Neural cell (in vitro differentiated cells): ENCODE data around the gene SAMD3. TPM values are rescaled to one million over a fixed set of nuclear protein-coding genes. Genes with fewer than 3 reads are reported as not detected.

Experiments
- H2AFZ ChIP-seq: fragments of 200-600, 300-800 bp; sonication (generic), shearing (Covaris generic); 2 replicates; pipeline ENCODE4 v1.6.0; 2014; ENCODE audit warnings: low read depth, mild to moderate bottlenecking, antibody characterized with exemption, low read length, moderate library complexity
- H3F3A ChIP-seq: fragments of 200-600 bp; shearing (Covaris generic); 2 replicates; pipeline ENCODE4 v1.6.1; 2016; ENCODE audit warnings: mild to moderate bottlenecking, moderate library complexity, mixed read lengths, antibody characterized with exemption, low read length; ENCODE audit not compliant: insufficient read depth, poor library complexity, severe bottlenecking
- H3K27ac ChIP-seq: fragments of 200-600, 300-800 bp; sonication (generic), shearing (Covaris generic); 2 replicates; pipeline ENCODE4 v1.5.1; 2014; ENCODE audit warnings: mild to moderate bottlenecking, low read length, moderate library complexity
- H3K27me3 ChIP-seq: fragments of 300-800, 200-600 bp; sonication (generic), shearing (Covaris generic); 2 replicates; pipeline ENCODE4 v1.6.0; 2014; ENCODE audit warnings: mild to moderate bottlenecking, low read depth, low read length, moderate library complexity; ENCODE audit not compliant: insufficient read depth
- H3K36me3 ChIP-seq: fragments of 300-800, 200-600 bp; sonication (generic), shearing (Covaris generic); 2 replicates; pipeline ENCODE4 v1.5.1; 2014; ENCODE audit warnings: mild to moderate bottlenecking, antibody characterized with exemption, low read length, moderate library complexity; ENCODE audit not compliant: insufficient read depth
- H3K4me2 ChIP-seq: fragments of 300-800, 200-600 bp; sonication (generic), shearing (Covaris generic); 2 replicates; pipeline ENCODE4 v1.6.0; 2014; ENCODE audit warnings: mild to moderate bottlenecking, low read length
- H3K4me3 ChIP-seq: fragments of 300-800, 200-600 bp; sonication (generic), shearing (Covaris generic); 2 replicates; pipeline ENCODE4 v1.5.1; 2014; ENCODE audit warnings: mild to moderate bottlenecking, low read length, moderate library complexity
- H3K79me2 ChIP-seq: fragments of 200-600 bp; shearing (Covaris generic); replicated peaks from 2 replicates; pipeline ENCODE4 v1.6.0; 2014; ENCODE audit warnings: mild to moderate bottlenecking, low read length, moderate library complexity; ENCODE audit not compliant: insufficient read depth
- H3K9ac ChIP-seq: fragments of 300-800, 200-600 bp; sonication (generic), shearing (Covaris generic); 2 replicates; pipeline ENCODE4 v1.6.1; 2016; ENCODE audit warnings: mild to moderate bottlenecking, low read length, mixed read lengths
- H3K9me2 ChIP-seq: fragments of 200-600 bp; shearing (Covaris generic); 2 replicates; pipeline ENCODE4 v1.6.1; 2016; ENCODE audit warnings: mild to moderate bottlenecking, low read length, mixed read lengths; ENCODE audit not compliant: insufficient read depth
- H3K9me3 ChIP-seq: fragments of 200-600, 300-800 bp; sonication (generic), shearing (Covaris generic); 2 replicates; pipeline ENCODE4 v1.6.1; 2016; ENCODE audit warnings: mild to moderate bottlenecking, mixed run types, low read length, moderate library complexity, mixed read lengths
- H4K20me1 ChIP-seq: fragments of 200-600 bp; shearing (Covaris generic); 2 replicates; pipeline ENCODE4 v1.6.1; 2016; ENCODE audit warnings: mild to moderate bottlenecking, mixed run types; ENCODE audit not compliant: insufficient read depth
- EP300 ChIP-seq: fragments of 450-650 bp; conservative IDR thresholded peaks from 2 replicates; pipeline ENCODE4 v1.6.1; 2014; ENCODE audit warnings: antibody characterized with exemption, mild to moderate bottlenecking, moderate library complexity; ENCODE audit not compliant: poor library complexity, severe bottlenecking
- EZH2 ChIP-seq: fragments of 200-600, 300-800 bp; shearing (Covaris generic), sonication (generic); IDR thresholded peaks from 2 replicates; pipeline ENCODE4 v1.6.1; 2014; ENCODE audit warnings: antibody characterized with exemption, low read length, borderline replicate concordance, mild to moderate bottlenecking; ENCODE audit not compliant: insufficient read depth, poor library complexity, severe bottlenecking
- MXI1 ChIP-seq: fragments of 450-650 bp; conservative IDR thresholded peaks from 2 replicates; pipeline ENCODE4 v1.6.1; 2014; ENCODE audit warnings: antibody characterized with exemption, mild to moderate bottlenecking; ENCODE audit not compliant: poor library complexity, severe bottlenecking
- POLR2AphosphoS5 ChIP-seq: IDR thresholded peaks from 2 replicates; pipeline ENCODE4 v1.6.1; 2012
- RAD21 ChIP-seq: fragments of 450-650 bp; conservative IDR thresholded peaks from 2 replicates; pipeline ENCODE4 v1.6.1; 2014; ENCODE audit warnings: antibody characterized with exemption, mild to moderate bottlenecking, moderate library complexity
- SMC3 ChIP-seq: fragments of 450-650 bp; conservative IDR thresholded peaks from 2 replicates; pipeline ENCODE4 v1.6.1; 2014; ENCODE audit warnings: antibody characterized with exemption, mild to moderate bottlenecking, moderate library complexity; ENCODE audit not compliant: poor library complexity
- TAF1 ChIP-seq: IDR thresholded peaks from 2 replicates; pipeline ENCODE4 v1.6.1; 2012; ENCODE audit warnings: low read depth
- polyA plus RNA-seq: library from polyadenylated mRNA; depleted of rRNA; stranded (reverse); fragments of >200 nt; gene quantifications from 2 replicates; pipeline ENCODE4 v1.2.3, GENCODE V29; 2014
- TF ChIP-seq, protein P1 (sequence below): IDR thresholded peaks from 2 replicates; pipeline ENCODE4 v1.6.1; 2012; ENCODE audit warnings: borderline replicate concordance
- TF ChIP-seq, protein P2 (sequence below): fragments of 450-650 bp; IDR thresholded peaks from 2 replicates; pipeline ENCODE4 v1.5.1; 2014; ENCODE audit warnings: antibody characterized with exemption, mild to moderate bottlenecking, moderate library complexity; ENCODE audit not compliant: poor library complexity, severe bottlenecking

The SAMD3 gene
- polyA plus RNA-seq, 1 donor from 2014 or later, result 17.1 TPM

DNA sequence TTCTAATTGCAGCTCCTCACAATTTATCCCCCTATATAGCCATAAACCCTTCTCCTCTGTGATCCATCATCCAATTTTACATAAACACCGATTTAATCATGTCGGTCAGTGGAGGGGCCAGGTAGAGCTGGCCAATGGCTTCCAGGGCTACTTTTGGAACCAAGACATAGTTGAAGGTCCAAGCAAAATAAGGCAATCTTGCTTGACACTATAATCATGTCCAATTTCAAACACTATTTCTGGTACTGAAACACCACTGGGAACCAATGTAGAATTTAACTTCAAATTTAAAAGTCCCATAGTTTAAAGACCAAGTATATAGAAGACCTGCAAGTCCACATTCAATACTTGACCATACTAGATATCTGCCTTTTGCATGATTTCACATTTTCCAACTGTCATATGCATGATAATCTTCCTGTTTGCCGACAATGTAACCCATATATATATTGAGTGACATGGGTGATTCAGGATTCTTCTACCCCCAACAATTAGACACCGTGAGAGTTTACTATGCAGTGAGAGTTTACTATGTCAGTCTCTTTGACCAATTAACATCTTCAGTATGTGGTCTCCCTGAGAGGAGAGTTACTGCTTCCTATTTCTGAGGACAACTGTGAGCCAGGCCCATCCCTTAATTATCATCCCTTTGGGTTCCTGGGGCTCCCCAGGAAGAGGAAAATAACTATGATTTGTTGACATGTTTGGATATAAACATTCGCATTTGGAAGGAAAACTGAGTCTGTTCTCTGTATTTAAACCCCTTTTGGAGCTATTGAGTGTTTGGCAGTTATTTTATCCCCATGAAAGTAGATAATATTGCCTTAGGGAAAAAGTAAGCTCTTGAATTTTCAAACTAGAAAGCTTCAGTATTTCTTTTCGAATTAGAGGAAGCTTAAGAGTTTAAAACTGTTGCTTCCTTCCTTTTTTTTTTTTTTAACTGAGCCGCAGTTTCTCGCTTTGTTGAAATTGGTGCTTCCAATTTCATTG lies 31.8 kb downstream of the SAMD3 start:
- no peak overlapping the region for H3K9ac ChIP-seq
- H3K36me3 ChIP-seq, result no peaks in the 10 kb centered on the region
- no peak overlapping the region for H2AFZ ChIP-seq
- no peaks in the 10 kb centered on the region for H3K79me2 ChIP-seq
- no peak overlapping the region for H3K4me3 ChIP-seq
- no peaks in the 10 kb centered on the region for H3K9me2 ChIP-seq
- H3K9me3 ChIP-seq, result no peaks in the 10 kb centered on the region
- H3K27ac ChIP-seq, result no peak overlapping the region
- no peak overlapping the region for H3K4me2 ChIP-seq
- H4K20me1 ChIP-seq, result no peaks in the 10 kb centered on the region
- TF ChIP-seq TAF1, result no peak
- no peak for TF ChIP-seq EZH2
- TF ChIP-seq MXI1, result no peak
- TF ChIP-seq, protein P1, sequence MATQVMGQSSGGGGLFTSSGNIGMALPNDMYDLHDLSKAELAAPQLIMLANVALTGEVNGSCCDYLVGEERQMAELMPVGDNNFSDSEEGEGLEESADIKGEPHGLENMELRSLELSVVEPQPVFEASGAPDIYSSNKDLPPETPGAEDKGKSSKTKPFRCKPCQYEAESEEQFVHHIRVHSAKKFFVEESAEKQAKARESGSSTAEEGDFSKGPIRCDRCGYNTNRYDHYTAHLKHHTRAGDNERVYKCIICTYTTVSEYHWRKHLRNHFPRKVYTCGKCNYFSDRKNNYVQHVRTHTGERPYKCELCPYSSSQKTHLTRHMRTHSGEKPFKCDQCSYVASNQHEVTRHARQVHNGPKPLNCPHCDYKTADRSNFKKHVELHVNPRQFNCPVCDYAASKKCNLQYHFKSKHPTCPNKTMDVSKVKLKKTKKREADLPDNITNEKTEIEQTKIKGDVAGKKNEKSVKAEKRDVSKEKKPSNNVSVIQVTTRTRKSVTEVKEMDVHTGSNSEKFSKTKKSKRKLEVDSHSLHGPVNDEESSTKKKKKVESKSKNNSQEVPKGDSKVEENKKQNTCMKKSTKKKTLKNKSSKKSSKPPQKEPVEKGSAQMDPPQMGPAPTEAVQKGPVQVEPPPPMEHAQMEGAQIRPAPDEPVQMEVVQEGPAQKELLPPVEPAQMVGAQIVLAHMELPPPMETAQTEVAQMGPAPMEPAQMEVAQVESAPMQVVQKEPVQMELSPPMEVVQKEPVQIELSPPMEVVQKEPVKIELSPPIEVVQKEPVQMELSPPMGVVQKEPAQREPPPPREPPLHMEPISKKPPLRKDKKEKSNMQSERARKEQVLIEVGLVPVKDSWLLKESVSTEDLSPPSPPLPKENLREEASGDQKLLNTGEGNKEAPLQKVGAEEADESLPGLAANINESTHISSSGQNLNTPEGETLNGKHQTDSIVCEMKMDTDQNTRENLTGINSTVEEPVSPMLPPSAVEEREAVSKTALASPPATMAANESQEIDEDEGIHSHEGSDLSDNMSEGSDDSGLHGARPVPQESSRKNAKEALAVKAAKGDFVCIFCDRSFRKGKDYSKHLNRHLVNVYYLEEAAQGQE, result no peak
- TF ChIP-seq SMC3, result no peak
- no peak for TF ChIP-seq RAD21
- TF ChIP-seq EP300, result no peak
- TF ChIP-seq POLR2AphosphoS5, result no peak
- TF ChIP-seq, protein P2, sequence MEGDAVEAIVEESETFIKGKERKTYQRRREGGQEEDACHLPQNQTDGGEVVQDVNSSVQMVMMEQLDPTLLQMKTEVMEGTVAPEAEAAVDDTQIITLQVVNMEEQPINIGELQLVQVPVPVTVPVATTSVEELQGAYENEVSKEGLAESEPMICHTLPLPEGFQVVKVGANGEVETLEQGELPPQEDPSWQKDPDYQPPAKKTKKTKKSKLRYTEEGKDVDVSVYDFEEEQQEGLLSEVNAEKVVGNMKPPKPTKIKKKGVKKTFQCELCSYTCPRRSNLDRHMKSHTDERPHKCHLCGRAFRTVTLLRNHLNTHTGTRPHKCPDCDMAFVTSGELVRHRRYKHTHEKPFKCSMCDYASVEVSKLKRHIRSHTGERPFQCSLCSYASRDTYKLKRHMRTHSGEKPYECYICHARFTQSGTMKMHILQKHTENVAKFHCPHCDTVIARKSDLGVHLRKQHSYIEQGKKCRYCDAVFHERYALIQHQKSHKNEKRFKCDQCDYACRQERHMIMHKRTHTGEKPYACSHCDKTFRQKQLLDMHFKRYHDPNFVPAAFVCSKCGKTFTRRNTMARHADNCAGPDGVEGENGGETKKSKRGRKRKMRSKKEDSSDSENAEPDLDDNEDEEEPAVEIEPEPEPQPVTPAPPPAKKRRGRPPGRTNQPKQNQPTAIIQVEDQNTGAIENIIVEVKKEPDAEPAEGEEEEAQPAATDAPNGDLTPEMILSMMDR, result no peak
- no peaks in the 10 kb centered on the region for H3K27me3 ChIP-seq
- no peaks in the 10 kb centered on the region for H3F3A ChIP-seq

DNA sequence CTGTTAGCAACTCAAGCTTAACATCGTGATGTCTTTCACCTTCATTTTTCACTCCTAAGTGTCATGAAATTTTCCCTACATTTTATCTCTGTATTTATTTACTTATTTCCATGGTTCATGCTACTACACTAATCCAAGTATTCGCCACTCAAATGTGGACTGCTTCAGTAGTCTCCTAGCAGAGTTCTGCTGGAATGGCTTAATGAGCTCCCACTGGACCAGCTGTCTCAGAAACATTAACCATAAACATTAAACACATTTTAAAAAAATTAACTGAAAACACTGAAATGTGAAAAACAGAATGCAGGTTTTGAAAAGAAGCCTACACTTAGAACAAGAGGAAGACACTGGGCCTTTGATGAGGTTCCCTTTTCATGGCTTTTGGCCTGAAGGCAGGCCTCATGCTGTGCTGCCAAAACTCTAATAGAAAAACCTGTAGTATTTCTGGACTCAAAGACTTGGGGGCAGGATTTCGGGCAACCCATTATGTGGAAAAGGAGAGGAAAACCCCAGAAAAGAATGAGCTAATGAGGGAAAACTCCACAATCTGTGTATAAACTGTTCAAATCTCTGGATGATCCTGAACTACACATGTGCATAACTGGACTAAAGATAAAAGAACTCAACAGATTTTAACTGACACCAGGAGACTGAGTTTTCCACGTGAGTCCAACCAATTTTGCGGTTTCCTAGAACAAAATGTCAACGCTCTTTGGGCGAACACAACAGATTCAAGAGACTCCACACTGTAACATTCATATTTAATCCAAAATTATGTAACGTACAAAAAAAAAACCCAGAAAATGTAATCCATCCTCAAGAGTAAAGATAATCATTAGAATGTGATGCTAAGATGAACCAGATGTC lies 33.0 kb downstream of the SAMD3 start:
- Histone ChIP-seq H2AFZ (no peak overlapping the region), H3K4me3 (no peak overlapping the region), H3K4me2 (no peak overlapping the region), H3F3A (no peaks in the 10 kb centered on the region), H4K20me1 (no peaks in the 10 kb centered on the region), H3K79me2 (no peaks in the 10 kb centered on the region), H3K36me3 (no peaks in the 10 kb centered on the region), H3K27ac (no peak overlapping the region), H3K9me3 (no peaks in the 10 kb centered on the region), H3K27me3 (no peaks in the 10 kb centered on the region), H3K9ac (no peak overlapping the region), H3K9me2 (no peaks in the 10 kb centered on the region)
- no peak for TF ChIP-seq EP300
- no peak for TF ChIP-seq SMC3
- TF ChIP-seq, protein P1, result no peak
- TF ChIP-seq EZH2, result no peak
- TF ChIP-seq TAF1, result no peak
- TF ChIP-seq, protein P2, result no peak
- TF ChIP-seq RAD21, result no peak
